Liver (tissue), 9 donors: ENCODE measurements around the gene GRIK1. TPM values are rescaled to one million over a fixed set of nuclear protein-coding genes. Genes with fewer than 3 reads are reported as not detected.

Source experiments
- DNase-seq: peaks from one replicate; pipeline ENCODE4 v3.0.0-alpha.2; 2017; ENCODE audit warnings: low spot score
- H3K27ac ChIP-seq, 2 donors: one replicate each; pipeline ENCODE4 v1.7.0; 2013; ENCODE audit warnings: inconsistent platforms in 2 of 2, low read length in 2 of 2, control low read depth in 1 of 2, low read depth in 1 of 2, mild to moderate bottlenecking in 1 of 2
- H3K27me3 ChIP-seq, 4 donors: one replicate each; pipeline versions ENCODE4 v1.6.1 to v1.7.0; 2013; ENCODE audit warnings: low read length in 3 of 4, inconsistent platforms in 1 of 4, mild to moderate bottlenecking in 1 of 4, moderate library complexity in 1 of 4; ENCODE audit not compliant: control insufficient read depth in 4 of 4, insufficient read depth in 4 of 4
- H3K36me3 ChIP-seq, 4 donors: one replicate each; pipeline versions ENCODE4 v1.6.1 to v1.7.0; 2013; ENCODE audit warnings: low read length in 3 of 4, mild to moderate bottlenecking in 3 of 4, low read depth in 1 of 4, moderate library complexity in 1 of 4; ENCODE audit not compliant: control insufficient read depth in 4 of 4, insufficient read depth in 3 of 4
- H3K4me1 ChIP-seq, 4 donors: one replicate each; pipeline versions ENCODE4 v1.6.1 to v1.7.0; 2013; ENCODE audit warnings: low read length in 3 of 4, mild to moderate bottlenecking in 3 of 4, moderate library complexity in 1 of 4; ENCODE audit not compliant: control insufficient read depth in 4 of 4, insufficient read depth in 4 of 4
- H3K4me3 ChIP-seq, 3 donors: one replicate each; pipeline versions ENCODE4 v1.6.1 to v1.7.0; 2013; ENCODE audit warnings: low read length in 3 of 3, control low read depth in 1 of 3, low read depth in 1 of 3, mild to moderate bottlenecking in 1 of 3
- H3K9ac ChIP-seq, 2 donors: one replicate each; pipeline ENCODE4 v1.7.0; 2013; ENCODE audit warnings: low read length in 2 of 2, mild to moderate bottlenecking in 2 of 2, moderate library complexity in 2 of 2, control low read depth in 1 of 2, low read depth in 1 of 2
- H3K9me3 ChIP-seq, 4 donors: one replicate each; pipeline versions ENCODE4 v1.6.1 to v1.7.0; 2013; ENCODE audit warnings: low read length in 3 of 4; ENCODE audit not compliant: control insufficient read depth in 4 of 4
- ATF3 ChIP-seq: IDR thresholded peaks from 2 replicates; pipeline ENCODE4 v1.6.1; 2016; ENCODE audit warnings: antibody characterized with exemption
- CTCF ChIP-seq: fragments of 150-350 bp; IDR thresholded peaks from 2 replicates; pipeline ENCODE4 v1.5.1; 2017; ENCODE audit warnings: improper control_type of control experiment, low read depth, low read length; ENCODE audit not compliant: missing input control
- EGR1 ChIP-seq, 2 donors: IDR thresholded peaks; 2 replicates each; pipeline ENCODE4 v1.6.1; 2016 to 2018; ENCODE audit warnings: antibody characterized with exemption in 2 of 2, low read depth in 2 of 2
- FOXA1 ChIP-seq: IDR thresholded peaks from 2 replicates; pipeline ENCODE4 v1.6.1; 2016; ENCODE audit warnings: antibody characterized with exemption
- FOXA2 ChIP-seq: IDR thresholded peaks from 2 replicates; pipeline ENCODE4 v1.6.1; 2016; ENCODE audit warnings: antibody characterized with exemption
- GABPA ChIP-seq, 2 donors: IDR thresholded peaks in 1 of 2; conservative IDR thresholded peaks in 1 of 2; 2 replicates each; pipeline ENCODE4 v1.6.1; 2016; ENCODE audit warnings: antibody characterized with exemption in 2 of 2, mild to moderate bottlenecking in 1 of 2, moderate library complexity in 1 of 2
- HNF4A ChIP-seq, 2 donors: conservative IDR thresholded peaks; 2 replicates each; pipeline ENCODE4 v1.6.1; 2016; ENCODE audit warnings: antibody characterized with exemption in 2 of 2, mild to moderate bottlenecking in 2 of 2
- HNF4G ChIP-seq: IDR thresholded peaks from 2 replicates; pipeline ENCODE4 v1.6.1; 2016; ENCODE audit warnings: antibody characterized with exemption
- JUND ChIP-seq, 2 donors: IDR thresholded peaks; 2 replicates each; pipeline ENCODE4 v1.6.1; 2016; ENCODE audit warnings: antibody characterized with exemption in 2 of 2
- NR2F2 ChIP-seq: IDR thresholded peaks from 2 replicates; pipeline ENCODE4 v1.6.1; 2016; ENCODE audit warnings: antibody characterized with exemption
- RXRA ChIP-seq, 2 donors: IDR thresholded peaks; 2 replicates each; pipeline ENCODE4 v1.6.1; 2017 to 2018; ENCODE audit warnings: antibody characterized with exemption in 2 of 2, mild to moderate bottlenecking in 1 of 2
- SP1 ChIP-seq: IDR thresholded peaks from 2 replicates; pipeline ENCODE4 v1.6.1; 2018; ENCODE audit warnings: antibody characterized with exemption, mild to moderate bottlenecking
- TAF1 ChIP-seq: conservative IDR thresholded peaks from 2 replicates; pipeline ENCODE4 v1.6.1; 2016; ENCODE audit warnings: antibody characterized with exemption, mild to moderate bottlenecking
- YY1 ChIP-seq: IDR thresholded peaks from 2 replicates; pipeline ENCODE4 v1.6.1; 2016; ENCODE audit warnings: antibody characterized with exemption, mild to moderate bottlenecking
- ZBTB33 ChIP-seq: IDR thresholded peaks from 2 replicates; pipeline ENCODE4 v1.6.1; 2016; ENCODE audit warnings: antibody characterized with exemption
- WGBS: extraction: QIAGEN DNeasy Blood & Tissue Kit; methylation state at CpG from one replicate; pipeline ENCODE4 v1.1.7; 2013; 5-methylcytosine and 5-hydroxymethylcytosine counted together
- polyA plus RNA-seq, 2 donors: library from polyadenylated mRNA; stranded (reverse) in 1 of 2; unstranded in 1 of 2; fragments of 200-250 nt in 1 of 2; fragments of >200 nt in 1 of 2; fragmentation: Nextera tagmentation in 1 of 2; extraction: Ambion mirVana in 1 of 2; gene quantifications; one replicate each; pipeline versions ENCODE4 v1.2.1 to v1.2.3, GENCODE V29; 2013 to 2015
- total RNA-seq, 2 donors: library from RNA; depleted of rRNA; stranded (reverse); fragments of >200 nt; gene quantifications; one replicate each; pipeline ENCODE4 v1.2.3, GENCODE V29; 2014
- TF ChIP-seq, protein P1 (sequence below): IDR thresholded peaks from 2 replicates; pipeline ENCODE4 v1.6.1; 2016; ENCODE audit warnings: antibody characterized with exemption
- TF ChIP-seq, protein P2 (sequence below): IDR thresholded peaks from 2 replicates; pipeline ENCODE4 v1.6.1; 2016; ENCODE audit warnings: antibody characterized with exemption, mild to moderate bottlenecking
- donor health status: healthy.
- donor health status: healthy.
- donor health status: healthy.
- donor health status: healthy.
- donor health status: healthy.

Gene GRIK1
- total and polyA plus RNA-seq, 4 donors, result 0.02 to 0.14 (median 0.05) TPM; not detected in 1

- TF ChIP-seq HNF4A (conservative IDR thresholded peaks at IDR 0.05), result no peak
- TF ChIP-seq TAF1, result no peak
- no peak for TF ChIP-seq JUND (IDR thresholded peaks at IDR 0.05)
- no peak for TF ChIP-seq HNF4G
- TF ChIP-seq SP1, result no peak
- no peak for TF ChIP-seq YY1
- TF ChIP-seq EGR1 (IDR thresholded peaks at IDR 0.05; ENCODE audit: low read depth in 2 of 2), result no peak
Observed at GRCh38 chr21:29885491-29885890, 54.3 kb downstream of the GRIK1 start (continued).

DNA sequence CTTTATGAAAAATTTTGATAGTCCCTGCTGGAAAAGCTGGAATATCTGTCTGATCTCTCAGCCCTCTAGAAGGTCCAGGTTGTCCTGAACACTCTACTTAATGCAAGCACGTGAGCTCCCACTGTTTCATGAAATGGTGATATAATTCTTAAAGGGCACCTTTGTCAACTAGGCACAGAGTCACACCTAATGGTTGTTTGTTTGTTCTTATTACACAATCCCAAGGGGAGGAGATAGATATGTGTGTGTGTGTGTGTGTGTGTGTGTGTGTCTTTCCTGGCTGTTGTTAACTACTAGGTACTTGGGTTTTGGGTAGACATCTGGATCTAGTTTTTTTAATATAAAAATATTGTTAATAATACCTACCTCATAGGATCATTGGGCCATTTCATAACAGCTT is 63.9 kb downstream of the GRIK1 start:
- no peaks in the 10 kb centered on the region for H3K9me3 ChIP-seq
- no peak overlapping the region for H3K4me3 ChIP-seq
- no peaks in the 10 kb centered on the region for H3K36me3 ChIP-seq
- WGBS, result 44% methylated on average over 1 of the region's 1 CpG
- no peaks in the 10 kb centered on the region for H3K27me3 ChIP-seq
- no peak overlapping the region for H3K27ac ChIP-seq
- TF ChIP-seq FOXA2 (no peak), TAF1 (no peak), SP1 (no peak)
- DNase-seq, result no peak
- no peak overlapping the region for H3K9ac ChIP-seq
- H3K4me1 ChIP-seq, result no peaks in the 10 kb centered on the region

DNA sequence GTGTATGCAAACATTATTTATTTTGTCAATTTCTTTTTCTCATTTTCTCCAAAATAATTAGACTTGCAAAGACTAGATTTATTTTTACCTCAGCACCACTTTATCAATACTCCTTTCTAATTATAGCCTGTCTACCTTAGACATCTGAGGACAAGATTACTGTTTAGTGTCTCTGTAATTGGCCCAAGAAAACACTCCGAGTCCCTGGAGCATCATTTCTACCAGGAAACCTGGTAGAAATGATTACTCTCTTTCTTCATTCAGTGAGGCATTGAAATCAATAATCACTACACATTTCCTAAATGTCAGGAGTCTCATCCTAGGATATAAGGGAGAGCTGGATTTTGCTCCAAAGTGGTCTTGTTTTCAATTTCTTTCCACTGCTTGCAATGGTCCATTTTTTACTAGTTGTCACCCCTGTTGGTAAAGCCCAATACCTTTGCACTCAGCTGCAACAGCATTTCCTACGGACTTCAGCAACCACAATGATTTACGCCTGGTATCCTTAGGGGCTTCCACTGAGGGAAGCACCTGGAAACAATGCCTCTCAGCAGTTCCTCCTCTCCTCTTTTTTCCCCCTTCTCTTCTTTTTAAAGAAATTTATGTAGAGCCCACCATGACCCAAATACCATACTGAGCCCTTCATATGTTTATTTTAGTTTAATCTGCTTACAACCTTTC is 64.6 kb downstream of the GRIK1 start:
- H3K9ac ChIP-seq, result no peak overlapping the region
- no peaks in the 10 kb centered on the region for H3K9me3 ChIP-seq
- H3K4me1 ChIP-seq, result no peaks in the 10 kb centered on the region
- WGBS, result 76% methylated on average over 3 of the region's 3 CpGs
- TF ChIP-seq GABPA (IDR thresholded peaks at IDR 0.05 in 1 of 2, conservative IDR thresholded peaks at IDR 0.05 in 1 of 2), result no peak
- no peak for TF ChIP-seq SP1
- TF ChIP-seq, protein P1, sequence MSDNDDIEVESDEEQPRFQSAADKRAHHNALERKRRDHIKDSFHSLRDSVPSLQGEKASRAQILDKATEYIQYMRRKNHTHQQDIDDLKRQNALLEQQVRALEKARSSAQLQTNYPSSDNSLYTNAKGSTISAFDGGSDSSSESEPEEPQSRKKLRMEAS, result no peak
- H3K4me3 ChIP-seq, result no peak overlapping the region
- no peaks in the 10 kb centered on the region for H3K27me3 ChIP-seq
- no peak overlapping the region for H3K27ac ChIP-seq
- no peak for DNase-seq
- no peaks in the 10 kb centered on the region for H3K36me3 ChIP-seq

GRCh38 chr21:29873908-29874307 is 65.9 kb downstream of the GRIK1 start:
- 95% methylated on average over 12 of the region's 12 CpGs for WGBS
- Histone ChIP-seq H3K36me3 (no peaks in the 10 kb centered on the region), H3K27me3 (no peaks in the 10 kb centered on the region), H3K9me3 (no peaks in the 10 kb centered on the region), H3K27ac (no peak overlapping the region), H3K9ac (no peak overlapping the region), H3K4me3 (no peak overlapping the region), H3K4me1 (no peaks in the 10 kb centered on the region)
- no peak for DNase-seq
- TF ChIP-seq, protein P2, sequence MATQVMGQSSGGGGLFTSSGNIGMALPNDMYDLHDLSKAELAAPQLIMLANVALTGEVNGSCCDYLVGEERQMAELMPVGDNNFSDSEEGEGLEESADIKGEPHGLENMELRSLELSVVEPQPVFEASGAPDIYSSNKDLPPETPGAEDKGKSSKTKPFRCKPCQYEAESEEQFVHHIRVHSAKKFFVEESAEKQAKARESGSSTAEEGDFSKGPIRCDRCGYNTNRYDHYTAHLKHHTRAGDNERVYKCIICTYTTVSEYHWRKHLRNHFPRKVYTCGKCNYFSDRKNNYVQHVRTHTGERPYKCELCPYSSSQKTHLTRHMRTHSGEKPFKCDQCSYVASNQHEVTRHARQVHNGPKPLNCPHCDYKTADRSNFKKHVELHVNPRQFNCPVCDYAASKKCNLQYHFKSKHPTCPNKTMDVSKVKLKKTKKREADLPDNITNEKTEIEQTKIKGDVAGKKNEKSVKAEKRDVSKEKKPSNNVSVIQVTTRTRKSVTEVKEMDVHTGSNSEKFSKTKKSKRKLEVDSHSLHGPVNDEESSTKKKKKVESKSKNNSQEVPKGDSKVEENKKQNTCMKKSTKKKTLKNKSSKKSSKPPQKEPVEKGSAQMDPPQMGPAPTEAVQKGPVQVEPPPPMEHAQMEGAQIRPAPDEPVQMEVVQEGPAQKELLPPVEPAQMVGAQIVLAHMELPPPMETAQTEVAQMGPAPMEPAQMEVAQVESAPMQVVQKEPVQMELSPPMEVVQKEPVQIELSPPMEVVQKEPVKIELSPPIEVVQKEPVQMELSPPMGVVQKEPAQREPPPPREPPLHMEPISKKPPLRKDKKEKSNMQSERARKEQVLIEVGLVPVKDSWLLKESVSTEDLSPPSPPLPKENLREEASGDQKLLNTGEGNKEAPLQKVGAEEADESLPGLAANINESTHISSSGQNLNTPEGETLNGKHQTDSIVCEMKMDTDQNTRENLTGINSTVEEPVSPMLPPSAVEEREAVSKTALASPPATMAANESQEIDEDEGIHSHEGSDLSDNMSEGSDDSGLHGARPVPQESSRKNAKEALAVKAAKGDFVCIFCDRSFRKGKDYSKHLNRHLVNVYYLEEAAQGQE, result no peak
- TF ChIP-seq SP1, result no peak
- TF ChIP-seq JUND (IDR thresholded peaks at IDR 0.05), result no peak
- TF ChIP-seq ZBTB33, result no peak
- no peak for TF ChIP-seq YY1
- TF ChIP-seq ATF3, result no peak
- TF ChIP-seq FOXA2, result no peak
- no peak for TF ChIP-seq HNF4G
- no peak for TF ChIP-seq HNF4A (conservative IDR thresholded peaks at IDR 0.05)
- TF ChIP-seq, protein P1, result no peak
- no peak for TF ChIP-seq GABPA (IDR thresholded peaks at IDR 0.05 in 1 of 2, conservative IDR thresholded peaks at IDR 0.05 in 1 of 2)
- TF ChIP-seq CTCF, result no peak
- no peak for TF ChIP-seq NR2F2
- no peak for TF ChIP-seq EGR1 (IDR thresholded peaks at IDR 0.05; ENCODE audit: low read depth in 2 of 2)
- no peak for TF ChIP-seq RXRA (IDR thresholded peaks at IDR 0.05)
- no peak for TF ChIP-seq FOXA1
